Astrocyte (in vitro differentiated cells and primary cell): ENCODE measurements around the gene ST3GAL6. TPM values are rescaled to one million over a fixed set of nuclear protein-coding genes. Genes with fewer than 3 reads are reported as not detected.

Source experiments
- DNase-seq: peaks from one replicate; pipeline ENCODE4 v3.0.0-alpha.2; 2010; ENCODE audit warnings: low read depth
- FAIRE-seq: peaks from 2 replicates; lab custom pipeline; 2011; peaks lifted over from hg19 to GRCh38; lab: Jason Lieb, UNC
- H2AFZ ChIP-seq: 2 replicates; pipeline ENCODE4 v1.6.0; 2012; ENCODE audit warnings: low read depth, low read length, inconsistent platforms
- H3K27ac ChIP-seq: 2 replicates; pipeline ENCODE4 v1.5.1; 2011; ENCODE audit warnings: low read depth, low read length, inconsistent platforms
- H3K27me3 ChIP-seq: 2 replicates; pipeline ENCODE4 v1.6.0; 2011; ENCODE audit warnings: low read length, inconsistent platforms; ENCODE audit not compliant: insufficient read depth
- H3K36me3 ChIP-seq: 2 replicates; pipeline ENCODE4 v1.5.1; 2011; ENCODE audit warnings: low read length, inconsistent platforms; ENCODE audit not compliant: insufficient read depth
- H3K4me1 ChIP-seq: 2 replicates; pipeline ENCODE4 v1.5.1; 2011; ENCODE audit warnings: low read length, inconsistent platforms; ENCODE audit not compliant: insufficient read depth
- H3K4me2 ChIP-seq: 2 replicates; pipeline ENCODE4 v1.6.0; 2012; ENCODE audit warnings: low read length, inconsistent platforms
- H3K4me3 ChIP-seq: 2 replicates; pipeline ENCODE4 v1.5.1; 2011; ENCODE audit warnings: low read depth, mild to moderate bottlenecking, low read length, inconsistent platforms; ENCODE audit not compliant: insufficient read depth
- H3K79me2 ChIP-seq: 2 replicates; pipeline ENCODE4 v1.6.0; 2012; ENCODE audit warnings: mild to moderate bottlenecking, low read length, inconsistent platforms; ENCODE audit not compliant: insufficient read depth
- H3K9ac ChIP-seq: 2 replicates; pipeline ENCODE4 v1.6.0; 2012; ENCODE audit warnings: mild to moderate bottlenecking, low read length, inconsistent platforms
- H3K9me3 ChIP-seq: 2 replicates; pipeline ENCODE4 v1.5.1; 2012; ENCODE audit warnings: low read depth, mild to moderate bottlenecking, low read length, inconsistent platforms; ENCODE audit not compliant: insufficient read depth
- H4K20me1 ChIP-seq: 2 replicates; pipeline ENCODE4 v1.6.0; 2012; ENCODE audit warnings: low read length, inconsistent platforms; ENCODE audit not compliant: insufficient read depth
- H3K27ac Mint-ChIP-seq: one replicate; pipeline ENCODE4 v1.8.0; 2021; ENCODE audit warnings: mild to moderate bottlenecking, mixed read lengths; ENCODE audit not compliant: unreplicated experiment
- H3K27me3 Mint-ChIP-seq: one replicate; pipeline ENCODE4 v1.8.0; 2021; ENCODE audit warnings: low read depth, mixed read lengths; ENCODE audit not compliant: unreplicated experiment
- H3K36me3 Mint-ChIP-seq: one replicate; pipeline ENCODE4 v1.8.0; 2021; ENCODE audit warnings: low read depth, mixed read lengths; ENCODE audit not compliant: unreplicated experiment
- H3K4me1 Mint-ChIP-seq: one replicate; pipeline ENCODE4 v1.8.0; 2021; ENCODE audit warnings: low read depth, mixed read lengths; ENCODE audit not compliant: unreplicated experiment
- H3K4me3 Mint-ChIP-seq: one replicate; pipeline ENCODE4 v1.8.0; 2021; ENCODE audit warnings: mild to moderate bottlenecking, moderate library complexity, mixed read lengths; ENCODE audit not compliant: unreplicated experiment
- H3K9me3 Mint-ChIP-seq: one replicate; pipeline ENCODE4 v1.8.0; 2021; ENCODE audit warnings: mild to moderate bottlenecking, mixed read lengths; ENCODE audit not compliant: unreplicated experiment
- CTCF ChIP-seq: IDR thresholded peaks from 2 replicates; pipeline ENCODE4 v1.5.1; 2011; ENCODE audit warnings: low read depth, mild to moderate bottlenecking, inconsistent platforms, low read length, moderate library complexity; ENCODE audit not compliant: insufficient read depth
- EZH2 ChIP-seq: IDR thresholded peaks from 2 replicates; pipeline ENCODE4 v1.6.1; 2012; ENCODE audit warnings: mild to moderate bottlenecking, low read length, inconsistent platforms; ENCODE audit not compliant: insufficient read depth
- total RNA-seq: library from RNA; stranded (reverse); gene quantifications from 2 replicates; pipeline ENCODE4 v1.2.1, GENCODE V29; 2021

Gene ST3GAL6
- total RNA-seq, 1 donor from 2014 or later, result 4.8 TPM

GRCh38 chr3:98782824-98783500, 19.8 kb downstream of the ST3GAL6 start:
- H3K36me3 ChIP-seq, result no peaks in the 10 kb centered on the region
- no peaks in the 10 kb centered on the region for H3K9me3 ChIP-seq
- DNase-seq (no peak), FAIRE-seq (no peak)
- Mint-ChIP-seq H3K27ac (no peak overlapping the region), H3K4me3 (no peak overlapping the region), H3K9me3 (no peaks in the 10 kb centered on the region), H3K4me1 (peaks cover 66% of the 10 kb centered on the region), H3K27me3 (no peaks in the 10 kb centered on the region), H3K36me3 (peaks cover 2% of the 10 kb centered on the region)
- H3K79me2 ChIP-seq, result no peaks in the 10 kb centered on the region
- H3K27ac ChIP-seq, result no peak overlapping the region
- H4K20me1 ChIP-seq, result peaks cover 5% of the 10 kb centered on the region
- H3K27me3 ChIP-seq, result no peaks in the 10 kb centered on the region
- H3K4me2 ChIP-seq, result peak overlapping the region; percentile 24
- TF ChIP-seq EZH2, result no peak
- TF ChIP-seq CTCF, result no peak
- H3K4me1 ChIP-seq, result peaks cover 68% of the 10 kb centered on the region
- no peak overlapping the region for H2AFZ ChIP-seq
- H3K4me3 ChIP-seq, result no peak overlapping the region
- H3K9ac ChIP-seq, result no peak overlapping the region

GRCh38 chr3:98784042-98784441, 20.9 kb downstream of the ST3GAL6 start:
- Histone ChIP-seq H3K9ac (no peak overlapping the region), H3K4me1 (peaks cover 61% of the 10 kb centered on the region), H3K79me2 (no peaks in the 10 kb centered on the region), H3K27me3 (no peaks in the 10 kb centered on the region), H3K4me2 (peak overlapping the region; percentile 36), H3K27ac (peak overlapping the region; percentile 25), H4K20me1 (peaks cover 5% of the 10 kb centered on the region), H2AFZ (no peak overlapping the region), H3K4me3 (no peak overlapping the region), H3K36me3 (no peaks in the 10 kb centered on the region), H3K9me3 (no peaks in the 10 kb centered on the region)
- no peak for FAIRE-seq
- Mint-ChIP-seq H3K27ac (no peak overlapping the region), H3K27me3 (no peaks in the 10 kb centered on the region), H3K9me3 (no peaks in the 10 kb centered on the region), H3K36me3 (peaks cover 2% of the 10 kb centered on the region), H3K4me3 (no peak overlapping the region), H3K4me1 (peaks cover 63% of the 10 kb centered on the region)
- no peak for TF ChIP-seq EZH2
- TF ChIP-seq CTCF, result no peak
- no peak for DNase-seq
